Transverse colon (tissue), 4 donors: ENCODE results near the gene NCF2. TPM values are rescaled to one million over a fixed set of nuclear protein-coding genes. Genes with fewer than 3 reads are reported as not detected.

Experiments
- DNase-seq: peaks from one replicate; pipeline ENCODE4 v3.0.0-alpha.2; 2019
- H3K27ac ChIP-seq, 4 donors: fragments of 200-600 bp; sonication (generic); 2 replicates each; pipeline ENCODE4 v1.5.1; 2016 to 2018; ENCODE audit warnings: inconsistent platforms in 4 of 4
- H3K27me3 ChIP-seq: fragments of 200-600 bp; sonication (generic); 2 replicates; pipeline ENCODE4 v1.5.1; 2017; ENCODE audit warnings: inconsistent platforms
- H3K36me3 ChIP-seq, 4 donors: fragments of 200-600 bp; sonication (generic); 2 replicates each; pipeline ENCODE4 v1.5.1; 2017 to 2019; ENCODE audit warnings: inconsistent platforms in 4 of 4
- H3K4me1 ChIP-seq, 4 donors: fragments of 200-600 bp; sonication (generic); 2 replicates each; pipeline ENCODE4 v1.5.1; 2017 to 2020; ENCODE audit warnings: inconsistent platforms in 4 of 4
- H3K4me3 ChIP-seq, 4 donors: fragments of 200-600 bp; sonication (generic); 1 replicate in 1 of 4; 2 replicates in 3 of 4; pipeline versions ENCODE4 v1.5.1 to v1.6.1; 2017 to 2019; ENCODE audit warnings: inconsistent platforms in 4 of 4
- H3K9me3 ChIP-seq, 2 donors: fragments of 200-600 bp; sonication (generic); 2 replicates each; pipeline ENCODE4 v1.5.1; 2017 to 2019; ENCODE audit warnings: inconsistent platforms in 2 of 2
- EP300 ChIP-seq: sonication (generic); formaldehyde crosslinking; IDR thresholded peaks from one replicate; pipeline ENCODE4 v1.6.1; 2017; ENCODE audit warnings: antibody characterized with exemption, low read depth
- POLR2A ChIP-seq: fragments of 450-650 bp; IDR thresholded peaks from one replicate; pipeline ENCODE4 v1.6.1; 2016; ENCODE audit warnings: antibody characterized with exemption, mild to moderate bottlenecking, moderate library complexity
- POLR2AphosphoS5 ChIP-seq, 3 donors: sonication (generic); formaldehyde crosslinking; IDR thresholded peaks; one replicate each; pipeline ENCODE4 v1.6.1; 2016; ENCODE audit warnings: antibody characterized with exemption in 3 of 3
- WGBS, 2 donors: methylation state at CpG; one replicate each; pipeline ENCODE4 v1.1.5; 2018; ENCODE audit warnings: low coverage in 1 of 2; 5-methylcytosine and 5-hydroxymethylcytosine counted together
- in situ Hi-C, 4 donors: fragments of 200-750 bp; cut with MboI; loops; one replicate each; pipeline versions ENCODE4 v1.15.0 to v1.15.1; 2017; ENCODE audit warnings: low sequenced_read_pairs in 3 of 4, low pct_ligation_motif_present in 1 of 4, low pct_unique_long_range_greater_than_20kb in 1 of 4
- intact Hi-C: fragments of 100-400 bp; cut with DNase I; formaldehyde crosslinking; loops from one replicate; pipeline ENCODE4 v1.15.1; 2023; ENCODE audit warnings: low total_unique reads
- total RNA-seq, 4 donors: library from RNA; depleted of rRNA; stranded (reverse); fragments of >200 nt; gene quantifications; one replicate each; pipeline ENCODE4 v1.1.0, GENCODE V29; 2016
- TF ChIP-seq, protein P1 (sequence below), 5 experiments: fragments of 200-600 bp in 3 of 5; fragments of 450-650 bp in 2 of 5; sonication (generic) in 3 of 5; IDR thresholded peaks; 1 replicate in 2 of 5; 2 replicates in 3 of 5; pipeline ENCODE4 v1.5.1; 2016 to 2017; ENCODE audit warnings: antibody characterized with exemption in 5 of 5, inconsistent platforms in 3 of 5, mild to moderate bottlenecking in 2 of 5, moderate library complexity in 1 of 5

Gene NCF2
- total RNA-seq, 4 donors from 2014 or later: 3.8 to 12.7 (median 5.6) TPM

DNA sequence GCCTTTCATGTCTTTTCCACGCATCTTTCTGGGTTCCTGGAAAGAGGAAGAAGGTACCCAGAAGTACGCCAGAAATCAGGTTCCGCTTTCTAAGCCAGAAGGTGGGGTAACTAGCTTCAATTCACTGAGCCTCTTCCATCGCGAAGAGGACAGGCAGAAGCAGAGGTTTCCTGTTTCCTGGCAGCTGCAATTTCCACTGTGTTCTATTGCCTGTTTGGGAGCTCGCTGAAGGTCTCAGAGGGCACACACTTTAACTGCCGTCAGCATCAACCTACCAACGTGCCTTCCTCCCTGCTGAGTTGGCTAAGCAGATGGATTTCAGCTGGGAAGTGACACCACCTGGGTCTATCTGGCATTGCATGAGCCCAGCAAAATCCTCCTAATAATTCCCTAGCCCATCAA is 10.0 kb downstream of the NCF2 start:
- no peaks in the 10 kb centered on the region for H3K9me3 ChIP-seq
- peak; percentile 28 for DNase-seq
- TF ChIP-seq, protein P1, sequence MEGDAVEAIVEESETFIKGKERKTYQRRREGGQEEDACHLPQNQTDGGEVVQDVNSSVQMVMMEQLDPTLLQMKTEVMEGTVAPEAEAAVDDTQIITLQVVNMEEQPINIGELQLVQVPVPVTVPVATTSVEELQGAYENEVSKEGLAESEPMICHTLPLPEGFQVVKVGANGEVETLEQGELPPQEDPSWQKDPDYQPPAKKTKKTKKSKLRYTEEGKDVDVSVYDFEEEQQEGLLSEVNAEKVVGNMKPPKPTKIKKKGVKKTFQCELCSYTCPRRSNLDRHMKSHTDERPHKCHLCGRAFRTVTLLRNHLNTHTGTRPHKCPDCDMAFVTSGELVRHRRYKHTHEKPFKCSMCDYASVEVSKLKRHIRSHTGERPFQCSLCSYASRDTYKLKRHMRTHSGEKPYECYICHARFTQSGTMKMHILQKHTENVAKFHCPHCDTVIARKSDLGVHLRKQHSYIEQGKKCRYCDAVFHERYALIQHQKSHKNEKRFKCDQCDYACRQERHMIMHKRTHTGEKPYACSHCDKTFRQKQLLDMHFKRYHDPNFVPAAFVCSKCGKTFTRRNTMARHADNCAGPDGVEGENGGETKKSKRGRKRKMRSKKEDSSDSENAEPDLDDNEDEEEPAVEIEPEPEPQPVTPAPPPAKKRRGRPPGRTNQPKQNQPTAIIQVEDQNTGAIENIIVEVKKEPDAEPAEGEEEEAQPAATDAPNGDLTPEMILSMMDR (IDR thresholded peaks at IDR 0.05): no peak
- TF ChIP-seq POLR2AphosphoS5 (IDR thresholded peaks at IDR 0.05) (no peak), POLR2A (no peak), EP300 (no peak)
- H3K4me3 ChIP-seq: no peak overlapping the region
- no peaks in the 10 kb centered on the region for H3K27me3 ChIP-seq
- H3K4me1 ChIP-seq: peaks cover 0 to 6% (median 3%) of the 10 kb centered on the region in 4 donors
- H3K27ac ChIP-seq: peak overlapping the region in 2 of 4 donors; percentile 28 to 44
- intact Hi-C loops: no loop called here
- in situ Hi-C loops: no loop called here
- WGBS, 2 donors: 57% methylated on average over 8 of the region's 8 CpGs; no CpG with 5 or more reads in 1 of the 2 donors
- H3K36me3 ChIP-seq: no peaks in the 10 kb centered on the region

GRCh38 chr1:183578856-183579255 is 11.4 kb downstream of the NCF2 start:
- H3K27ac ChIP-seq: no peak overlapping the region
- 60 to 83% methylated on average over 1 to 2 of the region's 2 CpGs for WGBS, 2 donors
- no peak for DNase-seq

GRCh38 chr1:183577897-183578465 is 12.3 kb downstream of the NCF2 start:
- Histone ChIP-seq H3K36me3 (no peaks in the 10 kb centered on the region), H3K4me3 (no peak overlapping the region), H3K4me1 (peaks cover 0 to 6% (median 3%) of the 10 kb centered on the region in 4 donors), H3K27me3 (no peaks in the 10 kb centered on the region), H3K9me3 (no peaks in the 10 kb centered on the region), H3K27ac (no peak overlapping the region)
- in situ Hi-C loops: no loop called here
- TF ChIP-seq, protein P1 (IDR thresholded peaks at IDR 0.05): no peak
- no peak for TF ChIP-seq POLR2A
- TF ChIP-seq EP300: no peak
- TF ChIP-seq POLR2AphosphoS5 (IDR thresholded peaks at IDR 0.05): no peak
- intact Hi-C loops: no loop called here
- WGBS, 2 donors: 88 to 93% methylated on average over 6 to 7 of the region's 7 CpGs
- DNase-seq: no peak

More at GRCh38 chr1:183578856-183579255, 11.4 kb downstream of the NCF2 start:
- H3K36me3 ChIP-seq: no peaks in the 10 kb centered on the region
- H3K4me3 ChIP-seq: no peak overlapping the region
- H3K4me1 ChIP-seq: peaks cover 0 to 6% (median 3%) of the 10 kb centered on the region in 4 donors
- no peaks in the 10 kb centered on the region for H3K9me3 ChIP-seq
- intact Hi-C loops (no loop called here), in situ Hi-C loops (no loop called here)
- H3K27me3 ChIP-seq: no peaks in the 10 kb centered on the region
- TF ChIP-seq, protein P1 (IDR thresholded peaks at IDR 0.05): no peak
- TF ChIP-seq POLR2A (no peak), POLR2AphosphoS5 (IDR thresholded peaks at IDR 0.05) (no peak), EP300 (no peak)

- H3K9me3 ChIP-seq: no peaks in the 10 kb centered on the region
- intact Hi-C loops: no loop called here
- H3K27me3 ChIP-seq: no peaks in the 10 kb centered on the region
- TF ChIP-seq POLR2A (no peak), EP300 (no peak), POLR2AphosphoS5 (IDR thresholded peaks at IDR 0.05) (no peak)
- TF ChIP-seq, protein P1 (IDR thresholded peaks at IDR 0.05): no peak
- H3K36me3 ChIP-seq: no peaks in the 10 kb centered on the region
- no peak overlapping the region for H3K4me3 ChIP-seq
- 50 to 86% methylated on average over 1 to 8 of the region's 8 CpGs for WGBS, 2 donors
- in situ Hi-C loops: no loop called here
- no peak for DNase-seq
- no peaks in the 10 kb centered on the region for H3K4me1 ChIP-seq
- H3K27ac ChIP-seq: no peak overlapping the region
These were observed 13.7 kb downstream of the NCF2 start for GRCh38 chr1:183576537-183576936.
